Stimulated activated CD8-positive, alpha-beta memory T cell treated with anti-CD3 and anti-CD28 coated beads, Interleukin-12 subunit alpha, Interleukin-12 subunit beta, amount 100 ng/mL, for 24 hours (primary cell): ENCODE results near the gene CFB.

Experiments used
- DNase-seq: peaks from one replicate; pipeline ENCODE4 v3.0.0-alpha.2; 2020; ENCODE audit errors: extremely low read depth

The CFB gene

DNA sequence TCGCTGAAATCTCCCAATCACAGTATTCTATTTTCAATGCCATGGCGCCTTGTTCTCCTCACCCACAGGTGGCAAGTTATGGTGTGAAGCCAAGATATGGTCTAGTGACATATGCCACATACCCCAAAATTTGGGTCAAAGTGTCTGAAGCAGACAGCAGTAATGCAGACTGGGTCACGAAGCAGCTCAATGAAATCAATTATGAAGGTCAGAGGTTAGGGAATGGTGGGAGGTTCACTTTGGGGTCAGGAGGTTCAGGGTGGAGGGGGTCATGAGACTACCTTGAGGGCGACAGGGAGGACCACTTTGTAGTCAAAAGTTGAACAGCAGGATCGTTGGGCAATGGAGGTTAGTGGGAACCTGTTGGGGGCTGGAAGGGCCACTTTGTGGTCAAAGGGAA lies 2.4 kb downstream of the CFB start:
- DNase-seq: no peak

GRCh38 chr6:31948753-31949413 lies 3.0 kb downstream of the CFB start:
- DNase-seq: no peak

GRCh38 chr6:31949926-31950548 lies 4.1 kb downstream of the CFB start:
- no peak for DNase-seq

- DNase-seq: no peak
Measured at GRCh38 chr6:31952140-31952805, 6.4 kb downstream of the CFB start.

- no peak for DNase-seq
Measured at GRCh38 chr6:31952890-31953289, 7.0 kb downstream of the CFB start.

- no peak for DNase-seq
Measured at GRCh38 chr6:31954511-31954910, 8.6 kb downstream of the CFB start.

- DNase-seq: no peak
Measured at GRCh38 chr6:31956796-31957195, 10.9 kb downstream of the CFB start.

DNA sequence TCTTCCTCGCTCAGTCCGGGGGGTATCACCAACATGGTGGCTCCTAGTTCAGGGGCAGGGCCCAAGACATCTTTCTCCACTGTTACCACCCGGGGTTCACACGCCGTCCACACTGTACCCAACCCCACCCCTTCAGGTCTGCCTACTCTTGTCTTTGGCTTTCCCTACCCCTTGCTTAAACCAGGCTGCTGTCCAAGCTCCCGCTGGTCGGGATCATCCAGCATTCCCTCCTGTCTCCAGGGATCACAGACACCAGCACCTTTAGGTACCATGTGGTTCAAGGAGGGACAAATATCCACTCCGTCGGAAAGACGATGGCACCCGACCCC lies 12.5 kb downstream of the CFB start:
- DNase-seq: no peak

- DNase-seq: peak; percentile 95
Measured at GRCh38 chr6:31958741-31959739, 13.1 kb downstream of the CFB start, which contains the start of the genes NELFE and SKIC2. Gene NELFE (minus strand): TSS chr6:31958971. CDS start chr6:31958446, 525 bp downstream. Gene SKIC2 (plus strand): TSS chr6:31959175. CDS start chr6:31959193, 18 bp downstream.

GRCh38 chr6:31961616-31962015 lies 15.7 kb downstream of the CFB start:
- no peak for DNase-seq

GRCh38 chr6:31963921-31964320 lies 18.0 kb downstream of the CFB start:
- no peak for DNase-seq

- DNase-seq: no peak
Measured at GRCh38 chr6:31965700-31966099, 19.8 kb downstream of the CFB start.

GRCh38 chr6:31966506-31966905 lies 20.6 kb downstream of the CFB start:
- no peak for DNase-seq

- no peak for DNase-seq
Measured at GRCh38 chr6:31966997-31967925, 21.4 kb downstream of the CFB start.

GRCh38 chr6:31967926-31968320 lies 22.0 kb downstream of the CFB start:
- no peak for DNase-seq

- no peak for DNase-seq
Measured at GRCh38 chr6:31968326-31968725, 22.4 kb downstream of the CFB start.

DNA sequence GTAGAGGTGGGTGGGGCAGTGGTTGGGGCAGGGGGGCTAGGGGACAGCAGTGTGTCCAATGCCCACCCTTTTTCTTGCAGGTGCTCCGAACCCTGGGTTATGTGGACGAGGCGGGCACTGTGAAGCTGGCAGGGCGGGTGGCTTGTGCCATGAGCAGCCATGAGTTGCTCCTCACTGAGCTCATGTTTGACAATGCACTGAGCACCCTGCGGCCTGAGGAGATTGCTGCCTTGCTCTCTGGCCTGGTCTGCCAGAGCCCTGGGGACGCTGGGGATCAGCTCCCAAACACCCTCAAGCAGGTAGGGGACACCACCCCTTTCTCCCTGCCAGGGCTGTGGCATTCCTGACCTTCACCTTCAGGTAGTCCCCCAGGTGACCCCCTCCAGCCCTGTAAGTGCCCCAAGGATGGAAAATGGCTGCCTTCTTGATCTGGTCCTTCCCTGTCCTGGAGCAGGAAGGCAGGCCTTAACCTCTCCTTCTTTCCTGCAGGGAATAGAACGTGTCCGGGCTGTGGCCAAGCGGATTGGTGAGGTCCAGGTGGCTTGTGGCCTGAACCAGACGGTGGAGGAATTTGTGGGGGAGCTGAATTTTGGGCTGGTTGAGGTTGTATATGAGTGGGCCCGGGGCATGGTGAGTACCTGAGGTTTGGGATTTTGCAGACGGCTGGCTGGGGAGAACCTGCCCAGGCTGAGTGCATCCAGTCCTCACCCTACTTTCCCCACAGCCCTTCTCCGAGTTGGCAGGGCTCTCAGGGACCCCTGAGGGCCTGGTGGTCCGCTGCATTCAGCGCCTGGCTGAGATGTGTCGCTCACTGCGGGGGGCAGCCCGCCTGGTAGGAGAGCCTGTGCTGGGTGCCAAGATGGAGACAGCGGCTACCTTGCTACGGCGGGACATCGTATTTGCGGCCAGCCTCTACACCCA lies 23.2 kb downstream of the CFB start:
- DNase-seq: no peak

GRCh38 chr6:31969712-31970603 lies 24.1 kb downstream of the CFB start:
- DNase-seq: no peak
